ENCODE results near the gene DNAI1.

The DNAI1 gene

GRCh38 chr9:34552986-34553385 is 94.4 kb downstream of the DNAI1 start:
- no peak overlapping the region for H3K4me3 ChIP-seq (ENCODE audit: low read length)
- H3K36me3 ChIP-seq (ENCODE audit: control insufficient read depth, insufficient read depth, low read length): no peaks in the 10 kb centered on the region

GRCh38 chr9:34553511-34554021 is 95.0 kb downstream of the DNAI1 start:
- no peak overlapping the region for H3K4me3 ChIP-seq (ENCODE audit: low read length)

More at GRCh38 chr9:34552986-34553385, 94.4 kb downstream of the DNAI1 start:
- no peaks in the 10 kb centered on the region for H3K9me3 ChIP-seq (ENCODE audit: control insufficient read depth, low read length)
- no peaks in the 10 kb centered on the region for H3K4me1 ChIP-seq (ENCODE audit: control insufficient read depth, insufficient read depth, low read length)
- no peak overlapping the region for H3K9ac ChIP-seq (ENCODE audit: low read length)
- H3K27me3 ChIP-seq (ENCODE audit: control insufficient read depth, insufficient read depth, low read length): peaks cover 12% of the 10 kb centered on the region

GRCh38 chr9:34554211-34555001 is 95.8 kb downstream of the DNAI1 start:
- no peak overlapping the region for H3K4me3 ChIP-seq (ENCODE audit: low read length)
- no peak overlapping the region for H3K9ac ChIP-seq (ENCODE audit: low read length)
- no peaks in the 10 kb centered on the region for H3K4me1 ChIP-seq (ENCODE audit: control insufficient read depth, insufficient read depth, low read length)
- no peaks in the 10 kb centered on the region for H3K9me3 ChIP-seq (ENCODE audit: control insufficient read depth, low read length)
- no peaks in the 10 kb centered on the region for H3K36me3 ChIP-seq (ENCODE audit: control insufficient read depth, insufficient read depth, low read length)
- peaks cover 21% of the 10 kb centered on the region for H3K27me3 ChIP-seq (ENCODE audit: control insufficient read depth, insufficient read depth, low read length)

More at GRCh38 chr9:34553511-34554021, 95.0 kb downstream of the DNAI1 start:
- Histone ChIP-seq H3K4me1 (ENCODE audit: control insufficient read depth, insufficient read depth, low read length) (no peaks in the 10 kb centered on the region), H3K9ac (ENCODE audit: low read length) (no peak overlapping the region), H3K9me3 (ENCODE audit: control insufficient read depth, low read length) (no peaks in the 10 kb centered on the region), H3K27me3 (ENCODE audit: control insufficient read depth, insufficient read depth, low read length) (peaks cover 13% of the 10 kb centered on the region), H3K36me3 (ENCODE audit: control insufficient read depth, insufficient read depth, low read length) (no peaks in the 10 kb centered on the region)

- H3K9ac ChIP-seq (ENCODE audit: low read length): no peak overlapping the region
- H3K4me1 ChIP-seq (ENCODE audit: control insufficient read depth, insufficient read depth, low read length): peaks cover 5% of the 10 kb centered on the region
- H3K9me3 ChIP-seq (ENCODE audit: control insufficient read depth, low read length): no peaks in the 10 kb centered on the region
- peaks cover 23% of the 10 kb centered on the region for H3K27me3 ChIP-seq (ENCODE audit: control insufficient read depth, insufficient read depth, low read length)
- no peaks in the 10 kb centered on the region for H3K36me3 ChIP-seq (ENCODE audit: control insufficient read depth, insufficient read depth, low read length)
- H3K4me3 ChIP-seq (ENCODE audit: low read length): no peak overlapping the region
These were observed 96.4 kb downstream of the DNAI1 start for GRCh38 chr9:34555002-34555348.

- Histone ChIP-seq H3K9ac (ENCODE audit: low read length) (no peak overlapping the region), H3K4me3 (ENCODE audit: low read length) (no peak overlapping the region), H3K27me3 (ENCODE audit: control insufficient read depth, insufficient read depth, low read length) (peaks cover 23% of the 10 kb centered on the region)
These were observed 96.9 kb downstream of the DNAI1 start for GRCh38 chr9:34555500-34555899.

GRCh38 chr9:34555936-34556525 is 97.4 kb downstream of the DNAI1 start:
- Histone ChIP-seq H3K36me3 (ENCODE audit: control insufficient read depth, insufficient read depth, low read length) (no peaks in the 10 kb centered on the region), H3K27me3 (ENCODE audit: control insufficient read depth, insufficient read depth, low read length) (peaks cover 23% of the 10 kb centered on the region), H3K9me3 (ENCODE audit: control insufficient read depth, low read length) (no peaks in the 10 kb centered on the region), H3K4me3 (ENCODE audit: low read length) (no peak overlapping the region), H3K4me1 (ENCODE audit: control insufficient read depth, insufficient read depth, low read length) (peaks cover 16% of the 10 kb centered on the region), H3K9ac (ENCODE audit: low read length) (no peak overlapping the region)

More at GRCh38 chr9:34555500-34555899, 96.9 kb downstream of the DNAI1 start:
- peaks cover 10% of the 10 kb centered on the region for H3K4me1 ChIP-seq (ENCODE audit: control insufficient read depth, insufficient read depth, low read length)
- no peaks in the 10 kb centered on the region for H3K9me3 ChIP-seq (ENCODE audit: control insufficient read depth, low read length)
- H3K36me3 ChIP-seq (ENCODE audit: control insufficient read depth, insufficient read depth, low read length): no peaks in the 10 kb centered on the region

- H3K36me3 ChIP-seq (ENCODE audit: control insufficient read depth, insufficient read depth, low read length): no peaks in the 10 kb centered on the region
- no peak overlapping the region for H3K9ac ChIP-seq (ENCODE audit: low read length)
- H3K4me3 ChIP-seq (ENCODE audit: low read length): no peak overlapping the region
- no peaks in the 10 kb centered on the region for H3K9me3 ChIP-seq (ENCODE audit: control insufficient read depth, low read length)
- peaks cover 23% of the 10 kb centered on the region for H3K27me3 ChIP-seq (ENCODE audit: control insufficient read depth, insufficient read depth, low read length)
- H3K4me1 ChIP-seq (ENCODE audit: control insufficient read depth, insufficient read depth, low read length): peaks cover 21% of the 10 kb centered on the region
These were observed 98.3 kb downstream of the DNAI1 start for GRCh38 chr9:34556949-34557348.

- Histone ChIP-seq H3K4me1 (ENCODE audit: control insufficient read depth, insufficient read depth, low read length) (peaks cover 21% of the 10 kb centered on the region), H3K27me3 (ENCODE audit: control insufficient read depth, insufficient read depth, low read length) (peaks cover 23% of the 10 kb centered on the region), H3K4me3 (ENCODE audit: low read length) (no peak overlapping the region), H3K36me3 (ENCODE audit: control insufficient read depth, insufficient read depth, low read length) (no peaks in the 10 kb centered on the region), H3K9ac (ENCODE audit: low read length) (no peak overlapping the region), H3K9me3 (ENCODE audit: control insufficient read depth, low read length) (no peaks in the 10 kb centered on the region)
These were observed 99.1 kb downstream of the DNAI1 start for GRCh38 chr9:34557426-34558321.

GRCh38 chr9:34558364-34558763 is 99.8 kb downstream of the DNAI1 start:
- Histone ChIP-seq H3K9ac (ENCODE audit: low read length) (no peak overlapping the region), H3K36me3 (ENCODE audit: control insufficient read depth, insufficient read depth, low read length) (no peaks in the 10 kb centered on the region), H3K9me3 (ENCODE audit: control insufficient read depth, low read length) (no peaks in the 10 kb centered on the region), H3K27me3 (ENCODE audit: control insufficient read depth, insufficient read depth, low read length) (peaks cover 23% of the 10 kb centered on the region), H3K4me3 (ENCODE audit: low read length) (no peak overlapping the region), H3K4me1 (ENCODE audit: control insufficient read depth, insufficient read depth, low read length) (peaks cover 21% of the 10 kb centered on the region)

GRCh38 chr9:34558919-34559623 is 100.5 kb downstream of the DNAI1 start:
- no peak overlapping the region for H3K9ac ChIP-seq (ENCODE audit: low read length)
- H3K36me3 ChIP-seq (ENCODE audit: control insufficient read depth, insufficient read depth, low read length): no peaks in the 10 kb centered on the region
- no peaks in the 10 kb centered on the region for H3K9me3 ChIP-seq (ENCODE audit: control insufficient read depth, low read length)
- H3K4me1 ChIP-seq (ENCODE audit: control insufficient read depth, insufficient read depth, low read length): peaks cover 21% of the 10 kb centered on the region
- H3K27me3 ChIP-seq (ENCODE audit: control insufficient read depth, insufficient read depth, low read length): peaks cover 23% of the 10 kb centered on the region
- no peak overlapping the region for H3K4me3 ChIP-seq (ENCODE audit: low read length)

- Histone ChIP-seq H3K4me1 (ENCODE audit: control insufficient read depth, insufficient read depth, low read length) (peaks cover 21% of the 10 kb centered on the region), H3K36me3 (ENCODE audit: control insufficient read depth, insufficient read depth, low read length) (no peaks in the 10 kb centered on the region), H3K9me3 (ENCODE audit: control insufficient read depth, low read length) (no peaks in the 10 kb centered on the region), H3K9ac (ENCODE audit: low read length) (no peak overlapping the region), H3K27me3 (ENCODE audit: control insufficient read depth, insufficient read depth, low read length) (peaks cover 23% of the 10 kb centered on the region), H3K4me3 (ENCODE audit: low read length) (no peak overlapping the region)
These were observed 101.2 kb downstream of the DNAI1 start for GRCh38 chr9:34559624-34560455.

All from mucosa of stomach (tissue), 1 donor.